Activated T-cell treated with anti-CD3 and anti-CD28 coated beads, Interleukin-2, amount 50 U/mL, for 48 hours (primary cell): ENCODE measurements around the gene GPHN.
"Not testable (repeated sequence)": the region's sequence is repeated elsewhere in the genome, so short reads cannot be mapped to it uniquely, and the experiment has no call there.

Source experiments
- DNase-seq, 2 experiments: peaks; one replicate each; pipeline ENCODE4 v3.0.0-alpha.2; 2020

GPHN gene

GRCh38 chr14:66503532-66503931 is 4.4 kb upstream of the GPHN start:
- no peak for DNase-seq

- no peak for DNase-seq
Measured at GRCh38 chr14:66507181-66507721, 696 bp upstream of the GPHN start.

DNA sequence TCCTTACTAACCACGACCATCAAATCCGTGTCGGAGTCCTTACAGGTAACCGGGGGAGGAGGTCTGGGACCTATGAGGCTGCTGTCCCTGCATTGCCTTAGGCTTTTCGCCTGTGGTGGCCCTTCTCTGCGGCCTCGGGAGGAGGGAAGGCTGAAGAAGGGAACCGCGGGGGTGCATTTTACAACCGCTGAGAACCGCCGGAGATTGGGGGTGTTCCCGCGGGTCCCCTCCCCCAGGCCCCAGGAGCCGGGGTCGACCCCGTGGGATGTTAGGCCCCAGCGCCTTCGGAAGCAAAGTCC is 549 bp downstream of the GPHN start:
- DNase-seq = no peak

GRCh38 chr14:66508846-66509621 is 1.1 kb downstream of the GPHN start:
- peak; percentile 68 to 72 for DNase-seq

- DNase-seq = no peak
Measured at GRCh38 chr14:66509874-66510273, 1.9 kb downstream of the GPHN start.

GRCh38 chr14:66511849-66512248 is 3.9 kb downstream of the GPHN start:
- no peak for DNase-seq

DNA sequence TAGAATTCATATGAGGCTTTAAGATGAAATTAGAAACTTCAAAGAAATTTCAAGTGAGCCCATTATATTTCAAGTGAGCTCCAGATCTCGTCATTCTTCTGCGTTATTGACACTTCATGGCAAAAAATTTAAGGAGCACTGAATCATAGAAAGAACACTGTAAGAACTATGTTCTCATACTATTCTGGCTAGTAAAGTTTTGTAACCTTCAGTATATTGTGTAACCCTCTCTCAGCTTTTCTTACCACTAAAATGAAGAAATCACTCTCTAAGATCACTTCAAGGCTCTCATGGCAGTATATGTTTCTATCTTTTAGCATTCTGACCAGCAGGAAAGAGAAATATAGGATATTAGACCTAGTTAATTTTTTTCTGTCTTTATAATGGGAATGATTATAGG is 6.3 kb downstream of the GPHN start:
- no peak for DNase-seq

DNA sequence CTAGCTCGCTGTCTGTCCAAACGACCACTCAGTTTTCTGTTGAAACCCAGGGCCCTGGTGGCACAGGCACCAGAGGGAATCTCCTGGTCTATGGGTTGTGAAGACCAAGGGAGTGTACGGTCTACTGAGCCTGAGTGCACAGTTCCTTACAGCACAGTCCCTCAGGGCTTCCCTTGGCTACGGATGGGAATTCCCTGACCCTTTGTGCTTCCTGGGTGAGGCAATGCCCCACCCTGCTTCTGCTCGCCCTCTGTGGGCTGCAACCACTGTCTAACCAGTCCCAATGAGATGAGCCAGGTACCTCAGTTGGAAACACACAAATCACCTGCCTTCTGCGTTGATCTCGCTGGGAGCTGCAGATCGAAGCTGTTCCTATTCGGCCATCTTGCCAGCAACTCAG is 22.6 kb downstream of the GPHN start:
- no peak for DNase-seq

DNA sequence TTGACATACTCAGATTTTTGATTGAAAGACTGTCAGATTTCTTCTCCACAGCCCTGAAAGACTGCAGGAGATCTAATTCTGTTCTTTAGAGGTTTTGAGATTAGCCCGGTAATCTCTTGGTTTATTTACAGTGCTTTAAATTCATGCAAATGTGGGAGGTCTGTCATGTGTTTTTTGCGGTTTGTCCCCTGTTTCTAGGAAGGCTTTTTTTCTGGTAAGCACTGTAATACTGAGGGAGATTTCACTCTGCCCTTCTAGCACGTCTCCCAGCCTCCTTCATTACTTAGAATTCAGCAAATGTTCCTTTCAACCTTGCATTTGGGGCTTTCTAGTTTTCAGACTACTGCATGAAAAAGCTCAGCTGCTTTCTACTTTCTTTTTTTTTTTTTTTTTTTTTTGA is 31.1 kb downstream of the GPHN start:
- DNase-seq = no peak

DNA sequence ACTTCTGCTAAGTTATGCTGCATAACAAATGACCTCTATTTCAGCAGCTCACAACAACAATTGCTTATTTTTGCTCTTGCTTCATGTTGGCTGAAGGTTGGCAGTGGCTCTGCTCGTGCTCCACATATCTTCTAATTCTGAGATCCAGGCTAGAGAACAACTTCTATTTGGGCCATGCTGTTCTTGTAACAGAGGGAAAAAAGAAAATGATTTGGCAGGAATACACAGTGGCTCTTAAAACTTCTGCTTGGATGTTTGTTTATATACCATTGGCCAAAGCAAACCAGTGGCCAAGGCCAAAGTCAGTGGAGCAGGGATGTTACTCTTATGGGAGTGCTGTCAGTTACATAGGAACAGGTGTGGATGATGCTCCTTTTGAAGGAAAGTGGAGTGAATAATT is 32.1 kb downstream of the GPHN start:
- no peak for DNase-seq

DNA sequence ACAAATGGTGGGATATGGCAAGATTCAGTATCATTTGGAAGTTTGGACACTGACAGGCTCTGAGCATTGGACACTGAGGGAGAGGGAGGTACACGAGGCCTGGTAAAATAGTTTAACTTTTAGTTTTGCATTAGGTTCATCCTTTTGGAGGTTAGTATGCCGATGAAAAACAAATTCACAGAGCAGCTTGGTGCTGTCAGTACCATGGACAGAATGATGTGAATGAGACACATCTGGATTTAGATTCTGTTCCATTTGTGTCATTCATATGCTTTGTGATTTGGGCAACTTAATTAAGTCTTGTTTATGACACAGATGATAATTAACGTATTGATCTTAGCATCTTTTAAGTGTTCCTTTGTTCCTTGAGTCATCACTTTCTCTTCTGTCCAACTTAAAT is 33.7 kb downstream of the GPHN start:
- no peak for DNase-seq

DNA sequence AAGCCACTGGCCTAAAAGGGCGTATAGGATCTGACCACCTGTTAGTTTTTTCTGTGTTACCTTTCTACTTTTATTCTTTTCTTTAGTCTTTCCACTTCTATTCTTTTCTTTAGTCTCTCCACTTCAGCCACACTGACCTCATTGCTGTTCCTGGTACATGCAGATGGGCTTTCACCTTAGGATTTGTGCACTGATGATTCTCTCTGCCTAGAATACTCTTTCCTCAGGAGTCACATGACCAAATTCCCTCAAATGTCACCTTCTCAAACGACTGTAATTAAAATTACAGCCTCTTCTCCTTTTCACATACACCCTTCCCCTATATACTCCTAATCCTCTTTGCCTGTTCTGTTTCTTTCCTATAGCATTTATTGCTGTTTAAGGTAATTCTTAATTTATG is 36.0 kb downstream of the GPHN start:
- DNase-seq = no peak

DNA sequence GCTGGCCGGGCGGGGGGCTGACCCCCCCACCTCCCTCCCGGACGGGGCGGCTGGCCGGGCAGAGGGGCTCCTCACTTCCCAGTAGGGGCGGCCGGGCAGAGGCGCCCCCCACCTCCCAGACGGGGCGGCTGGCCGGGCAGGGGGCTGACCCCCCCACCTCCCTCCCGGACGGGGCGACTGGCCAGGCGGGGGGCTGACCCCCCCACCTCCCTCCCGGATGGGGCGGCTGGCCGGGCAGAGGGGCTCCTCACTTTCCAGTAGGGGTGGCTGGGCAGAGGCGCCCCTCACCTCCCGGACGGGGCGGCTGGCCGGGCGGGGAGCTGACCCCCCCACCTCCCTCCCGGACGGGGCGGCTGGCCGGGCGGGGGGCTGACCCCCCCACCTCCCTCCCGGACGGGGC is 37.2 kb downstream of the GPHN start:
- not testable (repeated sequence) for DNase-seq

DNA sequence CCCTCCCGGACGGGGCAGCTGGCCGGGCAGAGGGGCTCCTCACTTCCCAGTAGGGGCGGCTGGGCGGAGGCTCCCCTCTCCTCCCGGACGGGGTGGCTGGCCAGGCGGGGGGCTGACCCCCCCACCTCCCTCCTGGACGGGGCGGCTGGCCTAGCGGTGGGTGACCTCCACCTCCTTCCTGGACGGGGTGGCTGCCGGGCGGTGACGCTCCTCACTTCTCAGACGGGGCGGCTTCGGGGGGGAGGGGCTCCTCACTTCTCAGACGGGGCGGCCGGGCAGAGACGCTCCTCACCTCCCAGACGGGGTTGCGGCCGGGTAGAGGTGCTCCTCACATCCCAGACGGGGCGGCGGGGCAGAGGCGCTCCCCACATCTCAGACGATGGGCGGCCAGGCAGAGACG is 37.8 kb downstream of the GPHN start:
- not testable (repeated sequence) for DNase-seq

- DNase-seq = no peak
Measured at GRCh38 chr14:66563731-66564130, 55.8 kb downstream of the GPHN start.

- DNase-seq = no peak
Measured at GRCh38 chr14:66568220-66568619, 60.3 kb downstream of the GPHN start.

GRCh38 chr14:66572826-66573225 is 64.9 kb downstream of the GPHN start:
- no peak for DNase-seq

GRCh38 chr14:66575014-66575413 is 67.1 kb downstream of the GPHN start:
- no peak for DNase-seq

- no peak for DNase-seq
Measured at GRCh38 chr14:66575939-66576338, 68.0 kb downstream of the GPHN start.

DNA sequence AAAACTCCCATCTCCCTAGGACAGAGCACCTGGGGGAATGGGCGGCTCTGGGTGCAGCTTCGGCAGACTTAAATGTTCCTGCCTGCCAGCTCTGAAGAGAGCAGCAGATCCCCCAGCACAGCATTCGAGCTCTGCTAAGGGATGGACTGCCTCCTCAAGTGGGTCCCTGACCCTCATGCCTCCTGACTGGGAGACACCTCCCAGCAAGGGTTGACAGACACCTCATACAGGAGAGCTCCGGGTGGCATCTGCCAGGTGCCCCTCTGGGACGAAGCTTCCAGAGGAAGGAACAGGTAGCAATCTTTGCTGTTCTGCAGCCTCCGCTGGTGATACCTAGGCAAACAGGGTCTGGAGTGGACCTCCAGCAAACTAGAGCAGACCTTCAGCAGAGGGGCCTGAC is 79.8 kb downstream of the GPHN start:
- DNase-seq = not testable (repeated sequence)

GRCh38 chr14:66595394-66595793 is 87.4 kb downstream of the GPHN start:
- no peak for DNase-seq

GRCh38 chr14:66596241-66596985 is 88.5 kb downstream of the GPHN start:
- DNase-seq = no peak

GRCh38 chr14:66600416-66600815 is 92.5 kb downstream of the GPHN start:
- no peak for DNase-seq

- DNase-seq = no peak
Measured at GRCh38 chr14:66601932-66602578, 94.1 kb downstream of the GPHN start.
